ENCODE measurements around the gene GALNT18. TPM values are rescaled to one million over a fixed set of nuclear protein-coding genes. Genes with fewer than 3 reads are reported as not detected.

Gene GALNT18
- total RNA-seq, 1 donor from 2014 or later = 1.2 TPM

DNA sequence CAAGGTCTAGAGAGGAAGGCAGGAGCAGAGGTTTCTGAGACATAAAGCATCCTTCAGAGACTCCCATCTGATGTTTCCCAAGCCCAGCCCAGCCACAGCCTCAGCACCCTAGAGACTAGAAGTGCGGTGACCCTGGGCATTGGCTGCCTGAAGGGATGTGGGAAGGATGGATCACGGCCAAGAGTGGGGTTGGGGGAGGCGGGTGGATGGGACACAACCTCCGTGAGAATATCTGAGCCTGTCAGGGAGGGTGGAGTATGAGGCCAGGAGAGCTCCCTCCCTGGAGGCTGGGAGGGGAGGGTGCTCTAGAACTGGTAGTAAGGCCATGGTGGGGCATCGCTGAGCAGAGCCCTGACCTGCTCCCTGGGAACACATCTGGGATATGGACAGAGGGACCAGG, 340.2 kb downstream of the GALNT18 start:
- intact Hi-C loops (cut with micrococcal nuclease) = no loop called here

DNA sequence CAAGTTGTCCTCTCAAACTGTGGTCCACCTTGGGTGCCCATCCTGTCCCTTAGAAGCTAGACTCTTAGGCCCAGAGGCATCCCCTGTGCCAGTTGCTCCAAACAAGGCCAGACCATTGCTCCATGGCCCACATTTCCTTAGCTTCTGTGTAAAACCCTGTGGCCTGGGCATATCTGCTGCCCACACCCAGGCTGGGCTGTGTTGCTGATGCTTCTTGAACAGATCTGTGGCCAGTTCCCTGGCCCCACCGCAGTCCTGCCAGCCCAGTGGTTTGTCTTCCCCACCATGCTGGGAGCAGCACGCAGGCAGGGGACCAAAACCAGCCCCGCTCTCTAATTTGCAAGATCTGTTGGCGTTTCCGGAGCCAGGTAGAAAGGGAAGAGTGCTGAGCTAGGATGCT, 341.0 kb downstream of the GALNT18 start:
- intact Hi-C loops (cut with micrococcal nuclease) = no loop called here

DNA sequence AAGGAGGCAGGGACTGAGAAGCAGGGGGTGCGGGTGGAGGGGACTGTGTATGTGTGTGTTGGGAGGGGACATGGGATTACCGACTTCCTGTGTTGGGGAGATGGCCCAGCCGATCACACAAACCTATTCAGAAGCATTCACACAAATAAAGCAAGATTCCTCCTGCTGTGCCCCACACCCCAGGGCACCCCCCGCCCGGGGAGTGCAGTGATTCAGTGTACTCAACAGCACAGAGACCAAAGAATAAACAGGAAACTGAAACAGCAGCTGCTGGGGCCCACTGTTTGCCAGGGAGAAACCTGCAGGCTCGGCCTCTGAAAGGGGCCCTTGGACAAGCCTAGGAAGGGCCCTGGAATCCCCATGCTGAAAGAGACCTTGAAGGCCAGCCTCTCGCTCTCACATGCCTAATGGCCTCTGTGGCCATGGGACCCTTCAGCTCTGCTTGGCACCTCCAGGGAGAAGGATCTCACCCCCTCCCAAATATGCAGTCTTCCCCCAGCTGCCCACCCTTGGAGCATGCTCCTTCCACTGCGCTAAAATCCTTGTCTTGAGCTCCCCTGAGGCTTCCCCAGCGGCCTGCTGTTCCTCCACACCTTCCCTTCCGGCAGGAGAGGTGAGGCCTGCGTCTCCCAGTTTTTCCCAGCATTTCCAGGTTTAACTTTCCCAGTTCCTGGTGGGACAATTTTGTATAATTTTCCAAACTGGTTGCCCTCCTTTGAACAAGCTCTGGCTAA, 341.7 kb downstream of the GALNT18 start:
- intact Hi-C loops (cut with micrococcal nuclease) = no loop called here

DNA sequence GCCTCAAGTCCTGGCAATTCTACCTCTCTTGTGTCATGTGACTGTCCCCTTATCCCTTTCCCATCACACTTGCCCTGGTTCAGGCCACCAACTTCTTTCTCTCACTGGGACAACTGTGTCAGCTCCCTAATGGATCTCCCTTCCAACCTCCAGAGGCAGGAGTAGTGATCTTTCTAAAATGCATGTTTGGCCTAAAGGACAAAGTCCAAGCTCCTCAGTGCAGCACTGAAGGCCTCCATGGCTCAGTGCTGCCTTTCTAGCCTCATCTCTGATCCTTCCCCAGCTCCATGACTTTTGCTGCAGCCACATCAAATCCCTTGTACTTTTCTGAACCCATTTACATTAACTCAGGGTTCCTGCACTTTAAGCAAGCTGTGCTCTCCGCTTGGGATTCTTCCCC, 349.6 kb downstream of the GALNT18 start:
- intact Hi-C loops (cut with micrococcal nuclease) = no loop called here

DNA sequence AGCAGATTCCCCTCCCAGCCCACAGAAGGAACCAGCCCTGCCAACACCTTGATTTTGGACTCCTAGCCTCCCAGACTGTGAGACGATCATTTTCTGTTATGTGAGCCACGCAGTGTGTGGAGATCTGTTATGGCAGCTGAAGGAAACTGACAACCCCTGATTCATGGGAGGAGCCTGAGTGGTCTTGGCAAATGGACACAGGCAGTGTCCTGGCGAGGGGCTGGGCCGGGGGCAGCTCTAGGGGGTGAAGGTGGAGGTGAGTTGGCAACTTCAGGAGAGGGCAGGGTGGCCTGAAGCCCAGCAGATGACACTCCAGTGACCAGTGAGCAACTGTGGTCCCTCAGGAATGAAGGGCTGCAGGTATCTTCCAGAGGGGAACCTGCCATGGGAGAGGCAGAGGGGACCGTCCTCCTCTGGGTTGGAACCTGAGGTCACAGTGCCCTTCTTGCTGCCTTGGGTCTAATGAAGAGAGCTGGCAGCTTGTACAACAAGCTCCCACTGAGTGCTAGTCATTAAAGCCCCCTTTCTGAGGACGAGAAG, 351.5 kb downstream of the GALNT18 start:
- intact Hi-C loops (cut with micrococcal nuclease) = no loop called here

DNA sequence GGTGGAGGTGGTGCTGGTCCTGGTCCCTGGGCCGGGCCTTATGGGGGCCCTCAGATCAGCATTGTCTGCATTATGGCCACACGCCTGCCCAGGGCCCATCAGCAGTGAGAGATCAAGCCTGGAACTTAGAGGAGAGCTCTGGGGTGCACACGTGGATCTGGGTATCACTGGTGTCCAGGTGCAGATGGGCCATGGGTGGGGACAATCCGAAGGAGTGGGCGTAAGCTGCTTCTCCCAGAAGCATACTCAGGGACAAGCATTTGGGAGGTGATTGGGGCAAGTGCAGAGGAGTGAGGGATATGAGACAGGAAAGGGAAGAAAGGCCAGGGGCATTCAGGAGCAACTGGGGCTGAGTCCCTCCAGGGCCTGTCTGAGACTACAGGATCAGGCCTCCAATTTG, 353.1 kb downstream of the GALNT18 start:
- intact Hi-C loops (cut with micrococcal nuclease) = no loop called here

DNA sequence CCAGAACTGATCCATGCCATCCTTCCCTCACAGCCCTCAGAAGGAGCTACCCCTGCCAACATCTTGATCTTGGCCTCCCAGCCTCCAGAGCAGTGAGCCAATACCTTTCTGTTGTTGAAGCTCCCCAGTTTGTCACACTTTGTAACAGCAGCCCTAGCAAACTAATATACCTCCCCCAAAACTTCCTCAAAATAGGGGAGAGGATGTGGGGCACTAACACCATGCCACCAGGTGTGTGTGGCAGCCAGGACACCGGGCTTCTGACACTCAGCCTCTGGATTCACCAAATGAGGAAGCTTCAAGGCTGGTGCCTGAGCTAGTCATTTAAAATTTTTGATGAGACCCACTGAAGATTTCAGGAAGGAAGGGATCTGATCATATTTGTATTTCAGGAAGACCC, 353.7 kb downstream of the GALNT18 start:
- intact Hi-C loops (cut with micrococcal nuclease) = no loop called here

DNA sequence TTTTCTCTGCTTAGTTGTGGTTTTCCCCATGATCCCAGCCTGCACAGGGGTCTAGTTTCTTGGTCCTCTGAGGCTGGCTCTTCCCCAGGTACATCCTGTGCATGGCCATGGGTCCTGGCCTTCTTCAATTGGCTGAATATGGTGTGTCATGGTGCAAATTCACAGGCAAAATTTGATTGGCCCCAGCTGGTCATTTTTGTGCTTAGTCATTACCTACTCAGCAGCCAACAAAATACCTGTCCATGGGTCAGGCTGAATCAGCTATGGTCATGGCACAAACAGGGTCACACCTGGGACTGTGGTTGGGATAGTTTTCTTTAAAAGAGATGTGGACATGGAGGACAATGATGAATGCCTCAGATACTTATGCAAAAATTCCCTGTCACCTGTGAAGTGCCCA, 354.5 kb downstream of the GALNT18 start:
- intact Hi-C loops (cut with micrococcal nuclease) = no loop called here

DNA sequence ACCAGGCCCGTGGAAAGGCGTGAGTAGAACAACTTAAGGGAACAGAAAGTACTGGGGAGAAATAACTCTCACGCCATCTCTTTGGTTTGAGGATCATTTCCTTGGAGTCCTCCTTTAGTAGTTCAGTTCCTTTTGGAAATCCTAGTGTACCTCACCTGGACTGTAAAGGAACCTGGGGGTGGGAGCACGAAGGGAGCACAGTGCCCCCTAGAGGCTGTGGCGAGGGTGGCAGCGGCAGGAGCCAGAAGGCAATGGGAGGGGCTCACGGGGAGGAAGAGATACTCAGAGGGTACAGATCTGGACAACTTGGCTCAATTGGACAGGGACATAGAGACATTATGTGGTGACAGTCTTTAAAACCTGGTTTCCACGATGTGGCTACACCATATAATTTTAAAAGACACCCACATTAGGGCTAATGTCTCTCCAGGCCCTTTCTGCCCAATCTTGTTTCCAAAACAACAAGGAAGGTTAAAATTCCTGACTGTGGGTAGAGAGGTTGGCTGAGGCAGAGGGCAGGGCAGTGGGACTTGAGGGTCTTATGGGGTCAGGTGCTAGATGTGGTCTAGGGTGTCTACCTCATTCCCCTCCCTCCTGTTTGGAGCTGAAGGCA, 355.7 kb downstream of the GALNT18 start:
- intact Hi-C loops (cut with micrococcal nuclease) = loop anchor here (1.0 kb wide), 1 partner anchor 238 kb away; no protein-coding TSS in a partner anchor

DNA sequence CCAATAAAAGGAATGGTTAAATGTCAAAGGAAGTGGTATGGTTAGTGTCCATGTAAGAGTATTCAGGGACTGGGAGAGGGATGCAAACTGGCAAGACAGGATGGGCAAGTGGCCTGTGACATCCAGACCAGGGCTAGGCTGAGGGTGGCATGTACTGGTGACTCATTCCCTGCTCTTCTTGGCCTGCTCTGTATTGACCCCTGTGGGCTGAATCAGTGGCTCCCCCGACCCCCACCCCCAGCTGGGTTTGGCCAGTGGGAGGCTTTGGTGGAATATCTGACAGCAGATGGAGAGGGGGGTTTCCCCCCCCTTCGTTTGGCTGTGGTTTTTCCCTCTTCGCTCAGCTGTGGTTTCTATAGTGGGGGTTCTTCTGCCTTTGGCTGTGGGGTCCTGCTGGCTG, 356.5 kb downstream of the GALNT18 start:
- intact Hi-C loops (cut with micrococcal nuclease) = no loop called here

DNA sequence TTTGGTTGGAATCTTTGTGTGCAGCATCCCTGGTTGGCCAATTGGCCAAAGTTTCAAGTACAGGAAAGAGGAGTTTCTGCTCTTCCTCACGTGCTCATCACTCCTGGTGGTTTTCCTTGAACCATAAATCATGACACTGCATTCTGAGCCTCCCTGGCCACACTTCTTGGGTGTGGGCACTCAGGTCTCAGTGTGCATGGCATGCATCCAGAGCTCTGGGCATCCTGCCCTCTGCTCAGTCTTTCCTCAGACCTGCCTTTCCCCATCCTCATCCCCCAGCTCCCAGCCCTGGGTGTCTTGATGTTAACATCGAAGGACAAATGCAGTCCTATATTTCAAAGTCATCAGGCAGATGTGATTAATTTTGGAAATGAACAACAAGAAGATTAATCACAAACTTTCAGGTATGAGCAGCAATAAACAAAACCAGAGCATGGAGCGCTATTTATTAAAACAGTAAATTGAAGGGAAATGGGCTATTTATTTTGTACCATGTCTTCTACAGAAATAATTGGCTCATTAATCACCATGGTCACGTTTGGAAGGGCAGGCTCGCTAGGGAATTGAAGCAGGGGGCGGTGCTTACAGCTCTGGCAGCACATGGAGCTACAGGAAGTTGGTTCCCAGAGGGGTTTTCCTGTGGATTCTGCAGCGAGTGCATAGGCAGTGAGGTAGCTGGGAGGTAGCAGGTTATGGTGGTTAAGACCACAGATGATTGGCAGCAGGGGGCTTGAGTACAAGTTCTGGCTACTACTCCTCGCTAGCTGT, 358.4 kb downstream of the GALNT18 start:
- intact Hi-C loops (cut with micrococcal nuclease) = no loop called here

DNA sequence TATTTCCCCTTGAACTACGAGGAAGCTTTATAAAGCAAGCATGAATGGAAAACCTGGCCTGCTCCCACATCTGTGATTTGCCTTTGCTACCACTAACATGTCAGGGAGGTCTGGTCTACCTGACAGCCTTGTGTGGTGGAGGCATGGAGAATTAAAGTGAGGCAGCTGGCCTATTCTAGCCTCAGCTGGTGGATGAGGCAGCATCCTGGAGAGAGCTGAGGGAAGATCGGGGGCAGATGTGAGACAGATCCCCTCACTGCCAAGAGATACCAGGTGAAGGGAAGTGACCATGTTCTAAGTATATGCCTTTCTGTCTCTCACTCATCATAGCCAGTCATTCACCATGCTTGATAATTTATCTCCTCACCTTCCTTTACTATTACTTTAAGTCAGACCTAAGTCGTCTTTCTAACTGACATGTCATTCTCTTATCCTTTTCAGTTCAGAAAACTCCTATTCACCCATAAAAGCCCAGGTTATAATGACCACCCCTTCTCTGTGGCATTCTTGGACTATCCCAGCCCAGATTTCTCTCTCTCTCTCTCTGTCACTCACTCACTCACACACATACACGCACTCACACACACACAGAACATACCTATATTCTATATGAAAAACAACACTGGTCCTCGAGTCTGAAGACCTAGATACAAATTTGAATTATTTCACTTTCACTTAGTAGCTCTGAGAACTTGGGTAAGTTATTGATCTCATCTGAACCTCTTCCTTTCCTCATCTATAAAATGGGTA, 359.5 kb downstream of the GALNT18 start:
- intact Hi-C loops (cut with micrococcal nuclease) = no loop called here

DNA sequence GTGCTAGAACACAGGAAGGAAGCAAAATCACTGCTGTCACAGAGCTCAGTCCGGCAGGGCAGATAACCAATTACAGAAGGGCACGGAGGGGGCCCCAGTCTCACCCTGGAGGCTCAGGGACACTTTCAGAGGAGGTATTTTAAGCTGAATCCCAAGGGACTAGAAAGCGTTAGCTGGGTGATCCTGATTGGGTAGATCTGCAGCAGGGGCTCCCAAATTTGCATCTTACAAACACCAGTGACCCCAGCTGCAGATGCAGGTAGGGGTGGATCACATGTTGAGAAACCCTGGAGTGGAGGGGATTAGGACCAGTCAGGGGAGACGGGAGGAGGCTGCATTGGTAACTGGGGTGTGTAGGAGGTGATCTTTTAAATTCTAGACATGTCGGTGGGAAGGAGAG, 360.2 kb downstream of the GALNT18 start:
- intact Hi-C loops (cut with micrococcal nuclease) = no loop called here

DNA sequence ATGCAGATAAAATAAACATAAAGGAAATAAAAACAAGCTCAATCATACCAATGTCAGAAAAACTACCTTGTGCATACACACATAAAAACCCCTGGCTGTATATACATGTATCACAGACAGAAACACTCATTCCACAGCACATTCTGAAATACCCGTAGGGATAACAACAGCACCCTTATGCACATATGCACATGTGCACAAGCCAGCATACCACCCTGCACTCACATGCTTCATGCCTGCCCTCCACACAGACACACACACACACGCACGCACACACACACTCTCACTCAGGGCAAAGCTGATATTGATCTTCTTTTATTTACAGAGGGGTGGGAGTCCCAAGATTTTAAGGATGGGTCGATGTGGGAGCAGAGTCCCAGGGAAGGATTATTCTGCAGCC, 360.9 kb downstream of the GALNT18 start:
- intact Hi-C loops (cut with micrococcal nuclease) = no loop called here

DNA sequence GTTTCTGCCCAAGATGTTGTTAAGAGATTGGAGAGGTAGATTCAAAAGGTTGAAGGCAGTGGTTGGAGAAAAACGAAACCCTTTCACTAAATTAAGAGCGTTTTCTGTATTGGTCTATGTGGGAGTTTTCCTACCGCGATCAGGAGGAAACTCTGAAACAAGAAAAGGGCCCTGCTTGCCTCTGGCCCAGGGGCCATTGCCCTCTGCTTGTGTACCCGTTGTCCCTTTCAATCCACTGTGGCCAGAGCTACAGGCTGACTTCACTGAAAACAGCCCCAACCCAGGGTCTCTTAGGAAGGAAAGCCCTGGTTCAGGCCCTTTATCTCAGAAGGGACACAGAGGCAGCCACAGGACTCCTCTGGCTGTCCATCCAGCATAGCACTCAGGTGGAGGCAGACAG, 367.8 kb downstream of the GALNT18 start:
- intact Hi-C loops (cut with micrococcal nuclease) = no loop called here

DNA sequence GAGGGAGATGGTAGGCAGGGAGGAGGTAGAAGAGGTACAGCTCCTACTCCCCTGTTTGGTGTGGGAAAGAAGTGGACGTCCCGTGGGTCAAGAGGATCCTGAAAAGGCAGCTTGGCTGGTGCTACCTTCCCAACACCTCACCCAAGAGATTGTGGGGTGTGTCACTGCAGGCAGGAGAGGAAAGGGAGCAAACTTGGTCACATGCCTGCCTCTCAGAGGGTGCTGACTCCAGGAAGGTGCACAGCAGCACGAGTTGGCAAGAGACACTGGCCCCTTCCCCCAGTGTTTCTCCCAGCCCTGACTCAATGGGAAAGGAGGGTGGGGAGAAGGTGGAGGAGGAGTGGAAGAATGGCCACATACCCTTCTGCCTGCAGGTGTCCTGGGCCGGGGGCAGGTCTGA, 368.3 kb downstream of the GALNT18 start:
- intact Hi-C loops (cut with micrococcal nuclease) = no loop called here

DNA sequence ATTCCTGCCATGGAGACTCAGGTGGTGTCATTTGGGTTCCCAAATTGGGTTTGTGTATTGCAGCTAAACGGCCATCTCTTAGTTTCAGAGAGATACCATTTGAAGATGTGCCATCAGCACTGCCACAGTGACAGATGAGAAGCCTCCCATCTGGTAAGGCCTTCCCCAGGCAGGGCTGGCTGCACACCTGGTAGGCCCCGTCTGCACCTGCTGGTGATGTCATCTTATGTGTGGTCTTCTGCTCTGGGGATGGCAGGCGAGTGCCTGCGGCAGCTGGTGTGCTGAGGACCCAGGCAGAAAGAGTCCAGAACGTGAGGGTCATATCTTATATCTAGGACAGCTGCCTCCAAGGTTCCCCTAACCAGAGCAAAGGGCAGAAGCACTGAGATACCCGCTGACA, 369.4 kb downstream of the GALNT18 start:
- intact Hi-C loops (cut with micrococcal nuclease) = no loop called here

DNA sequence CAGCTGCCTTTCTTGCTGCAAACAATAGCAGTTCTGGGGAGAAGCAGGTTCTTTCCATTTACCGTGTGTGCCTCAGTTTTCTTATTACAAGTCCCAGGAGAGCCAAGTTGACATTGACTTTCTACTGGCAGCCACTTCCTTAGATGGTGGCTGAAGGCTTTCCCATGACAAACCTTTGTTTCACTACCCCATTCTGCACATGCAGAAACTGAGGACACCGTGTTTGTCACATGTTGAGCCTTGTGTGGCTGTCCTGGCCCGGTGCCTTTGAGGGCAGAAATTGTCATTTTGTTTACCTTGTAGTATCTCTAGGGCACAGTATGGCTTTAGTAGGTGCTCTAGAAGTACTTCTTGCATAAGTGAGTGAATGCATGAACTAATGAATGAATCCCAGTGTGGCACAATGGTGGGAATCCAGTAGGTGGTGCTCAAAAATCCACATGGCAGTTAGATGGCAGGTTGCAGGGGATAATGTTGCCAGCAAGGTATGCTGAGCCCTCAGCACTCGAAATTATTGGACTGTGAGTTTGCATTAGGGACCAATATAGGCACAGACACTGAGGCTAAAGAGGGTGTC, 370.3 kb downstream of the GALNT18 start:
- intact Hi-C loops (cut with micrococcal nuclease) = no loop called here

DNA sequence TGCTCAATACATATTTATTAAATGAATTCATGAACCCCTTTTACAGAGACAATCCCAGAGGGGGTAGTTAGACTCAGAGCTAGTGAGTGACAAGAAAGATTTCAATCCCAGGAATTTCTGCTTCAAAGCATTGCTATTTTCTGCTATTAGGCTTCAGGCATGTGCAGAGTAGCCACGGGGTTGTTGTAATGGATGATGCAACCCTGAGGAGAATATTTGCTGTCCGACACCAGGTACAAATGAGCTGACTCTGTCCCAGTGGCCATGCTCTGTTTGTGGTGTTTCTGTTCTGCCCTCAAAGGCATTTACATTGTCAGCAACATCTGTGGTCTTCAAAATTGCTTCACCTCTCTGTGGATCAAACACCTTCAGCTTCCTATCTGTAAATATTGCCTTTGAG, 371.3 kb downstream of the GALNT18 start:
- intact Hi-C loops (cut with micrococcal nuclease) = no loop called here

DNA sequence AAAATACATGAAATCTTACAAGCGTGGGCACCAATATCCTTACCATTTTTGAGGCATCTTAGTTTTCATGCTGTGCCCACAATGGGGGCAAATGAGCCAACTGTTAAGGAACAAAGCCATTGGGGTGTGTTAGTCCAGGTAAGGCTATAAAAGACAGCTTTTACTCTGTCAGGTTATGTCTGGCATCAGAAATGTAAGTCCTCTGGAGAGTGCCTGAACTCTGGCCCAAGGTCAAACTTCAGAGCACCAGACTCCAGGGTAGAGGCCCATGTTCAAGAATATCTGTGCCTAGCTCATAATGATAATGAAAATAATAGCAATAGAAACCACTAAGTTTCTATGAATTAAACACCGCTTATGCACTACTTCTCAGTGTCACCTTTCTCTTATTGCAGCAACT, 374.2 kb downstream of the GALNT18 start:
- intact Hi-C loops (cut with micrococcal nuclease) = loop anchor here (10.0 kb wide), 1 partner anchor 93 kb away; no protein-coding TSS in a partner anchor

DNA sequence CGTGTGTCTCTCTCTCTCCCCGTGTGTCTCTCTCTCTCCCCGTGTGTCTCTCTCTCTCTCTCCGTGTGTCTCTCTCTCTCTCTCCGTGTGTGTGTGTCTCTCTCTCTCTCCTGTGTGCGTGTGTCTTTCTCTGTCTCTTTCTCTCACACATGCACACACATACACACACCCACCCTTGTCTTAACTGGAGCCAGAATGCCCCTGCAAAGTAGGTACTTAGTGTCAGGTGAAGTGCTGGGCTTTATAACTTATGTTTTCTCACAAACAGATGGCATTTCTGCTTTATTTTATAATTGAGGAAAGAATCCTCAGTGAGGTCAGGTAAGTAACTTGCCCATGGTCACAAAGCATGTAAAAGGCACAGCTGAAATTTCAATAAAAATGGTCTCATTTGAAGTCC, 374.7 kb downstream of the GALNT18 start:
- intact Hi-C loops (cut with micrococcal nuclease) = loop anchor here (10.0 kb wide), 1 partner anchor 92 kb away; no protein-coding TSS in a partner anchor
